Motor neuron (in vitro differentiated cells): Measurements from ENCODE around the gene FRMD4A. TPM values are rescaled to one million over a fixed set of nuclear protein-coding genes. Genes with fewer than 3 reads are reported as not detected.
"Not testable (repeated sequence)": the region's sequence is repeated elsewhere in the genome, so short reads cannot be mapped to it uniquely, and the experiment has no call there.

ENCODE experiments used
- ATAC-seq, 8 experiments: fragments of 200-7000 bp; cut with Tn5 transposase; replicated peaks in 6 of 8; 2 replicates each; pipeline ENCODE4 v1.8.0; 2021; ENCODE audit warnings: mild to moderate bottlenecking in 8 of 8, moderate library complexity in 8 of 8
- H3K27ac ChIP-seq, 2 donors: fragments of 250-450 bp; sonication (Bioruptor Pico); 2 replicates each; pipeline ENCODE4 v1.9.0; 2021; ENCODE audit warnings: antibody characterized with exemption in 2 of 2, mild to moderate bottlenecking in 2 of 2, moderate library complexity in 1 of 2
- H3K4me1 ChIP-seq, 2 donors: fragments of 250-450 bp; sonication (Bioruptor Pico); replicated peaks in 1 of 2; 2 replicates each; pipeline ENCODE4 v1.6.1; 2021; ENCODE audit warnings: antibody characterized with exemption in 2 of 2, mild to moderate bottlenecking in 2 of 2, moderate library complexity in 1 of 2
- H3K4me3 ChIP-seq, 5 donors: fragments of 250-450 bp; sonication (Bioruptor Pico); 2 replicates each; pipeline ENCODE4 v1.9.0; 2021; ENCODE audit warnings: antibody characterized with exemption in 5 of 5, mild to moderate bottlenecking in 5 of 5, moderate library complexity in 4 of 5
- WGBS, 10 experiments: fragments of 450-650 bp; shearing (Covaris generic); methylation state at CpG; one replicate each; pipeline ENCODE4 v1.0.0; 2022; 5-methylcytosine and 5-hydroxymethylcytosine counted together
- in situ Hi-C, 9 experiments: fragments of 400-800 bp; cut with MboI; loops; one replicate each; pipeline ENCODE4 v1.15.0; 2021; ENCODE audit warnings: low sequenced_read_pairs in 9 of 9, low pct_unique_long_range_greater_than_20kb in 2 of 9; ENCODE audit not compliant: unreplicated experiment in 9 of 9
- total RNA-seq, 8 experiments: library from RNA; unstranded; fragments of 300-600 nt; gene quantifications; 2 replicates each; pipeline versions ENCODE4 v1.2.3 to v1.2.4, GENCODE V29; 2022

The FRMD4A gene
- total RNA-seq, 8 experiments from 2014 or later: 18.6 to 87.3 (median 44.5) TPM

- peaks cover 20 to 21% of the 10 kb centered on the region in 2 donors for H3K4me1 ChIP-seq
- H3K4me3 ChIP-seq, H3K27ac ChIP-seq: not testable (repeated sequence)
- in situ Hi-C loops: loop anchor here in 1 of 9 experiments (10.0 kb wide), 1 partner anchor 59 kb away; no protein-coding TSS in a partner anchor
- 4 to 83% (median 54%) methylated on average over 1 to 5 of the region's 5 CpGs; no CpG with 5 or more reads in 1 of the 10 experiments for WGBS, 10 experiments
- peak in 2 of 8 experiments; percentile 8 to 21 for ATAC-seq
Observed at GRCh38 chr10:13715596-13715995, 615.1 kb downstream of the FRMD4A start.

DNA sequence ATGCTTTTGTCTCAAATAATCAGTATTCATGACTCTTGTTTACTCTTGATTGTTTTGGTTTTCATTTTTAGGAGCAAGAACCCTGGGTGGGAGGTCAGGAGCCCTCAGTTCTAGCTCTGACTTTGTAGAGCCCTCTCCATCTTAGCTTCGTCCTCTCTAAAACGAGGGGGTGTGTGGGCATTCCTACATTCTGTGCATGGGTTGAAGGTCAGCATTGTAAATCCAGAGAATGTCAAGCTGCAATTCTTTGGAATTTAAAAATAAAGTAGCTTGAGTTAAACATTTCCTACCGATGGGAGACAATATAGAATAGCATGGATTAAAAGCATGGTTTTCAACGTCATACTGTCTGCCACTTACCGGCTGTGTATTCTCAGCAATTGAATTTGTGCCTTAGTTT lies 615.6 kb downstream of the FRMD4A start:
- 44 to 93% (median 67%) methylated on average over 2 to 5 of the region's 5 CpGs for WGBS, 10 experiments
- Histone ChIP-seq H3K4me3 (no peak overlapping the region), H3K27ac (no peak overlapping the region), H3K4me1 (peaks cover 21 to 22% of the 10 kb centered on the region in 2 donors)
- in situ Hi-C loops: loop anchor here in 1 of 9 experiments (10.0 kb wide), 1 partner anchor 60 kb away; no protein-coding TSS in a partner anchor
- ATAC-seq: no peak

DNA sequence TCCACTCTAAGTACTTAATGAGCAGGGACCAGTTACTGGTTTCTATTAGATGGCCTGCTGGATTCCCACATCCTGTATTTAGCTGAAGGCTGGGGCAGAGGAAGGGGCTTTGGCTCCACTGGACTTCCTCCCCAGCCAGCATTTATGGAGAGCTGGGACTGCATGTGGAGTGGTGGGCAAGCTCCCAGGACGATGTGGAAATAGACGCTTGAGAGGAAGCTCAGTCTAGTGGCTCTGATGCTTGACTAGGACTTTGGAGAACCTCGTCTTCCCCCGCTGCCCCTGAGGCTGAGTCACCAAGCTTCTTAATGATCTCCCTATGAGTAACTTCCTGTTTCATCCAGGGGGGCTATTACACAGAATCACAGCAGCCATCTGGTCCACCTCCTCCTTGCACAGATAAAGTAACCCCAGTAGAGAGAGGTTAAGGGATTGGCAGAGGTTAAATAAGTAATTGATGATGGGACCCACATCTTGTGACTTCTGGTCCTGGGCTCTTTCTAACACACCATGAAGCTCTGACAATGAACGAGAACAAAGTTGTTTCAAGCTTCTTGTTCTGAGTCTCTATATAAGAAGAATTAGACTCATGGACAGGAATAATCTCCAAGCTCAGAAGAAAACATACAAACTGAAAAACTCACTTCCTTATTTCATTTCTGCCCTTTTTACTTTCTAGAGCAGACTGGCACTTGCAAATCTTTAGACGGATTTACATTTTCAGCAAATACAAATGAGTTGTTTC lies 617.7 kb downstream of the FRMD4A start:
- in situ Hi-C loops: loop anchor here in 1 of 9 experiments (10.0 kb wide), 1 partner anchor 62 kb away; no protein-coding TSS in a partner anchor
- peak; percentile 29 to 77 (median 58) for ATAC-seq
- WGBS, 10 experiments: 0 to 100% (median 60%) methylated on average over 1 to 6 of the region's 6 CpGs; no CpG with 5 or more reads in 5 of the 10 experiments
- Histone ChIP-seq H3K27ac (no peak overlapping the region), H3K4me1 (peaks cover 29 to 31% of the 10 kb centered on the region in 2 donors), H3K4me3 (no peak overlapping the region)

- in situ Hi-C loops: loop anchor here in 1 of 9 experiments (10.0 kb wide), 1 partner anchor 62 kb away; no protein-coding TSS in a partner anchor
- peaks cover 34 to 35% of the 10 kb centered on the region in 2 donors for H3K4me1 ChIP-seq
- no peak for ATAC-seq
- H3K27ac ChIP-seq: no peak overlapping the region
- WGBS, 10 experiments: 58 to 100% (median 87%) methylated on average over 1 to 4 of the region's 4 CpGs; no CpG with 5 or more reads in 2 of the 10 experiments
- no peak overlapping the region for H3K4me3 ChIP-seq
Observed at GRCh38 chr10:13712476-13712836, 618.3 kb downstream of the FRMD4A start.

DNA sequence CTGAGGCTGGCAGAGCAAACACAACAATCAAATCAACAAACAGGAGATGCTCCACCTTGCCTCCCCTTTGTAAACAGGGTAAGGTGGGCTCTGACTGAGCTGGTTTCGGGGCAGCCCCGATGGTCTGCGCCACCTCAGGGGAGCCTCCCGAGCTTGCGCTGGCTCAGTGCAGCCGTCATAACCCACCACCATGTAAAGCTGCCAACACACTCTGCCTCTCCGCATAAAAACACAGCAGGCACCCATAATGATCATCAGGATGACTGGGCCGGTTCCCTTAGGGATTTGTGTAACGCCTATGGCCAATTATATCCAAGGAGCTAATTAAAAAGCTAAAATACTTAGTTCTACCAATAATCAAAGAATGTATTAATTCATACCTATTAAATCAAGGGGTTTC lies 619.4 kb downstream of the FRMD4A start:
- H3K4me1 ChIP-seq: peaks cover 28 to 36% of the 10 kb centered on the region in 2 donors
- 50 to 100% (median 82%) methylated on average over 1 to 4 of the region's 9 CpGs; no CpG with 5 or more reads in 4 of the 10 experiments for WGBS, 10 experiments
- H3K4me3 ChIP-seq: no peak overlapping the region
- no peak for ATAC-seq
- in situ Hi-C loops: loop anchor here in 1 of 9 experiments (10.0 kb wide), 1 partner anchor 64 kb away; no protein-coding TSS in a partner anchor
- H3K27ac ChIP-seq: no peak overlapping the region

GRCh38 chr10:13709931-13710650 lies 620.6 kb downstream of the FRMD4A start:
- Histone ChIP-seq H3K4me3 (no peak overlapping the region), H3K4me1 (peaks cover 16 to 26% of the 10 kb centered on the region in 2 donors), H3K27ac (no peak overlapping the region)
- WGBS, 10 experiments: 33 to 100% (median 66%) methylated on average over 1 to 7 of the region's 12 CpGs; no CpG with 5 or more reads in 5 of the 10 experiments
- ATAC-seq: no peak
- in situ Hi-C loops: loop anchor here in 1 of 9 experiments (10.0 kb wide), 1 partner anchor 65 kb away; no protein-coding TSS in a partner anchor

- no peak overlapping the region for H3K27ac ChIP-seq
- ATAC-seq: peak in 5 of 8 experiments; percentile 39 to 61 (median 53)
- 44 to 100% (median 89%) methylated on average over 1 to 8 of the region's 8 CpGs; no CpG with 5 or more reads in 1 of the 10 experiments for WGBS, 10 experiments
- in situ Hi-C loops: no loop called here
- no peak overlapping the region for H3K4me3 ChIP-seq
- H3K4me1 ChIP-seq: peaks cover 14 to 25% of the 10 kb centered on the region in 2 donors
Observed at GRCh38 chr10:13708256-13708990, 622.3 kb downstream of the FRMD4A start.

- Histone ChIP-seq H3K4me3 (peak overlapping the region in 3 of 5 donors; percentile 7 to 22 (median 9)), H3K4me1 (peaks cover 14 to 25% of the 10 kb centered on the region in 2 donors), H3K27ac (no peak overlapping the region)
- 3 to 40% (median 13%) methylated on average over 3 to 14 of the region's 26 CpGs; no CpG with 5 or more reads in 3 of the 10 experiments for WGBS, 10 experiments
- peak; percentile 78 to 92 (median 84) for ATAC-seq
- in situ Hi-C loops: no loop called here
Observed at GRCh38 chr10:13707156-13707881, 623.4 kb downstream of the FRMD4A start.

- ATAC-seq: no peak
- Histone ChIP-seq H3K27ac (no peak overlapping the region), H3K4me1 (peaks cover 14 to 25% of the 10 kb centered on the region in 2 donors), H3K4me3 (no peak overlapping the region)
- WGBS, 10 experiments: 0 to 100% (median 68%) methylated on average over 1 to 9 of the region's 10 CpGs; no CpG with 5 or more reads in 3 of the 10 experiments
- in situ Hi-C loops: no loop called here
Observed at GRCh38 chr10:13706604-13707003, 624.1 kb downstream of the FRMD4A start.

GRCh38 chr10:13706175-13706574 lies 624.5 kb downstream of the FRMD4A start:
- 53 to 100% (median 74%) methylated on average over 1 to 4 of the region's 4 CpGs; no CpG with 5 or more reads in 5 of the 10 experiments for WGBS, 10 experiments
- peaks cover 14 to 25% of the 10 kb centered on the region in 2 donors for H3K4me1 ChIP-seq
- H3K4me3 ChIP-seq: no peak overlapping the region

GRCh38 chr10:13705526-13706174 lies 625.1 kb downstream of the FRMD4A start:
- no peak overlapping the region for H3K4me3 ChIP-seq
- H3K4me1 ChIP-seq: peaks cover 14 to 25% of the 10 kb centered on the region in 2 donors
- in situ Hi-C loops: no loop called here
- WGBS, 10 experiments: 84 to 100% (median 92%) methylated on average over 1 to 6 of the region's 10 CpGs; no CpG with 5 or more reads in 4 of the 10 experiments
- no peak for ATAC-seq
- no peak overlapping the region for H3K27ac ChIP-seq

More at GRCh38 chr10:13706175-13706574, 624.5 kb downstream of the FRMD4A start:
- in situ Hi-C loops: no loop called here
- ATAC-seq: no peak
- H3K27ac ChIP-seq: no peak overlapping the region
